ENCODE results near the gene PTRH1.

- TF ChIP-seq CTCF (IDR thresholded peaks at IDR 0.05) = no peak
- no peak for TF ChIP-seq POLR2A (IDR thresholded peaks at IDR 0.05)
Measured at GRCh38 chr9:127667127-127667844, 48.2 kb downstream of the PTRH1 start.

Measured in body of pancreas (tissue), 4 donors.